Endothelial cell of umbilical vein (primary cell): ENCODE measurements around the gene NUDT14. TPM values are rescaled to one million over a fixed set of nuclear protein-coding genes. Genes with fewer than 3 reads are reported as not detected.

Source experiments
- BruUV-seq: library from RNA; stranded (reverse); fragments of 400-500 nt; replicated peaks from 2 replicates; lab custom pipeline; 2021; lab: Mats Ljungman, UMichigan
- CTCF ChIA-PET: fragments of 300-600, 350-600 bp; sonication (Branson Sonifier 250); formaldehyde crosslinking; loops from one replicate; lab custom pipeline; 2021; ENCODE audit warnings: antibody characterized with exemption, inconsistent platforms; lab: Charles Lee
- POLR2A ChIA-PET: fragments of 300-600, 350-600 bp; sonication (Branson Sonifier 250); formaldehyde crosslinking; loops from one replicate; lab custom pipeline; 2021; ENCODE audit warnings: antibody characterized with exemption, inconsistent platforms; lab: Charles Lee
- DNase-seq: peaks from one replicate; pipeline ENCODE4 v3.0.0-alpha.2; 2011; ENCODE audit warnings: low read depth, low spot score
- FAIRE-seq: peaks from 2 replicates; lab custom pipeline; 2011; peaks lifted over from hg19 to GRCh38; lab: Jason Lieb, UNC
- H2AFZ ChIP-seq: 2 replicates; pipeline ENCODE4 v1.6.0; 2012; ENCODE audit warnings: low read depth, low read length, control low read depth, inconsistent platforms
- H3K27ac ChIP-seq: 2 replicates; pipeline ENCODE4 v1.5.1; 2011; ENCODE audit warnings: low read depth, mild to moderate bottlenecking, control low read depth, low read length, moderate library complexity; ENCODE audit not compliant: insufficient read depth
- H3K27me3 ChIP-seq, 2 experiments: 2 replicates each; pipeline versions ENCODE4 v1.6.0 to v1.6.1; 2011; ENCODE audit warnings: low read length in 2 of 2, mixed read lengths in 1 of 2; ENCODE audit not compliant: control insufficient read depth in 2 of 2, insufficient read depth in 2 of 2
- H3K36me3 ChIP-seq, 2 experiments: 2 replicates in 1 of 2; 3 replicates in 1 of 2; pipeline ENCODE4 v1.5.1; 2011; ENCODE audit warnings: low read length in 2 of 2, mild to moderate bottlenecking in 1 of 2, moderate library complexity in 1 of 2; ENCODE audit not compliant: control insufficient read depth in 2 of 2, insufficient read depth in 2 of 2; ENCODE audit errors: extremely low read depth in 1 of 2
- H3K4me1 ChIP-seq: 3 replicates; pipeline ENCODE4 v1.5.1; 2011; ENCODE audit warnings: mild to moderate bottlenecking, low read length; ENCODE audit not compliant: control insufficient read depth, insufficient read depth; ENCODE audit errors: extremely low read depth
- H3K4me2 ChIP-seq: 2 replicates; pipeline ENCODE4 v1.6.1; 2011; ENCODE audit warnings: low read length, control low read depth, mixed read lengths; ENCODE audit not compliant: insufficient read depth
- H3K4me3 ChIP-seq, 3 experiments: fragments of 200-600 bp in 1 of 3; sonication (generic), shearing (Covaris generic) in 1 of 3; replicated peaks in 1 of 3; 2 replicates each; pipeline ENCODE4 v1.5.1; 2011 to 2016; ENCODE audit warnings: control low read depth in 3 of 3, low read length in 3 of 3, mild to moderate bottlenecking in 2 of 3, inconsistent platforms in 1 of 3, low read depth in 1 of 3, moderate library complexity in 1 of 3; ENCODE audit not compliant: insufficient read depth in 1 of 3
- H3K79me2 ChIP-seq: 2 replicates; pipeline ENCODE4 v1.6.0; 2012; ENCODE audit warnings: low read length, inconsistent platforms; ENCODE audit not compliant: control insufficient read depth, insufficient read depth
- H3K9ac ChIP-seq: replicated peaks from 2 replicates; pipeline ENCODE3; 2011; ENCODE audit warnings: low read length, control low read depth; ENCODE audit not compliant: insufficient read depth; ENCODE audit errors: extremely low read depth
- H3K9me1 ChIP-seq: replicated peaks from 3 replicates; pipeline ENCODE4 v1.6.0; 2011; ENCODE audit warnings: mild to moderate bottlenecking, low read length; ENCODE audit not compliant: control insufficient read depth, insufficient read depth; ENCODE audit errors: extremely low read depth
- H3K9me3 ChIP-seq: replicated peaks from 2 replicates; pipeline ENCODE4 v1.5.1; 2012; ENCODE audit warnings: low read length, inconsistent platforms; ENCODE audit not compliant: control insufficient read depth, insufficient read depth
- H4K20me1 ChIP-seq: replicated peaks from 2 replicates; pipeline ENCODE3; 2011; ENCODE audit warnings: mild to moderate bottlenecking, low read length; ENCODE audit not compliant: control insufficient read depth, insufficient read depth; ENCODE audit errors: extremely low read depth
- CTCF ChIP-seq, 2 donors: IDR thresholded peaks; 1 replicate in 1 of 2; 2 replicates in 1 of 2; pipeline ENCODE4 v1.5.1; 2011; ENCODE audit warnings: low read length in 2 of 2, mild to moderate bottlenecking in 2 of 2, moderate library complexity in 2 of 2, control low read depth in 1 of 2, inconsistent platforms in 1 of 2, low read depth in 1 of 2; ENCODE audit not compliant: insufficient read depth in 1 of 2; ENCODE audit errors: extremely low read depth in 1 of 2
- EZH2 ChIP-seq: IDR thresholded peaks from 2 replicates; pipeline ENCODE4 v1.6.1; 2012; ENCODE audit warnings: borderline replicate concordance, low read depth, mild to moderate bottlenecking, moderate library complexity, low read length, inconsistent platforms; ENCODE audit not compliant: severe bottlenecking
- FOS ChIP-seq: IDR thresholded peaks from 2 replicates; pipeline ENCODE4 v1.6.1; 2011; ENCODE audit warnings: mild to moderate bottlenecking, low read length, moderate library complexity, borderline replicate concordance; ENCODE audit not compliant: insufficient read depth
- GATA2 ChIP-seq: IDR thresholded peaks from 2 replicates; pipeline ENCODE4 v1.7.0; 2011; ENCODE audit warnings: low read depth, mild to moderate bottlenecking, moderate library complexity, mixed read lengths, low read length; ENCODE audit not compliant: insufficient read length, insufficient read depth
- JUN ChIP-seq: IDR thresholded peaks from 2 replicates; pipeline ENCODE4 v1.6.1; 2011; ENCODE audit warnings: borderline replicate concordance, low read depth; ENCODE audit not compliant: insufficient read length, insufficient read depth
- MYC ChIP-seq: IDR thresholded peaks from one replicate; pipeline ENCODE4 v1.6.1; 2011; ENCODE audit warnings: mild to moderate bottlenecking, low read depth, low read length
- POLR2AphosphoS5 ChIP-seq: IDR thresholded peaks from 2 replicates; pipeline ENCODE4 v1.6.1; 2012; ENCODE audit warnings: low read depth, mild to moderate bottlenecking, control low read depth, low read length, moderate library complexity; ENCODE audit not compliant: insufficient read depth
- dilution Hi-C: fragments of 300-500 bp; cut with MboI; formaldehyde crosslinking; loops from one replicate; pipeline ENCODE4 v1.15.0; 2019; ENCODE audit warnings: low sequenced_read_pairs; ENCODE audit not compliant: extremely low pct_ligation_motif_present
- intact Hi-C: fragments of 100-400 bp; cut with micrococcal nuclease; formaldehyde crosslinking; loops from one replicate; pipeline ENCODE4 v1.10.0; 2022
- polyA plus RNA-seq, 4 experiments: library from polyadenylated mRNA; depleted of rRNA in 3 of 4; stranded (reverse) in 3 of 4; unstranded in 1 of 4; fragments of >200 nt; gene quantifications; 2 replicates each; pipeline versions ENCODE4 v1.2.1 to v1.2.3, GENCODE V29; 2011 to 2012; ENCODE audit warnings: missing spikeins in 1 of 4
- total RNA-seq: library from RNA; stranded (reverse); gene quantifications from 2 replicates; pipeline ENCODE4 v1.2.3, GENCODE V29; 2021

Gene NUDT14
- total and polyA plus RNA-seq, 2 donors (not counting 3 experiments of a cell fraction or from before 2014, with no cell fraction given) = 97.7 to 103 TPM

GRCh38 chr14:105143451-105144025 lies 37.6 kb downstream of the NUDT14 start:
- no peaks in the 10 kb centered on the region for H3K4me1 ChIP-seq
- FAIRE-seq (no peak), DNase-seq (no peak)
- no peaks in the 10 kb centered on the region for H3K79me2 ChIP-seq
- CTCF ChIA-PET = no interaction called here
- H3K9me3 ChIP-seq = no peaks in the 10 kb centered on the region
- dilution Hi-C loops = no loop called here
- H3K9ac ChIP-seq = no peak overlapping the region
- H3K4me2 ChIP-seq = no peak overlapping the region
- no peaks in the 10 kb centered on the region for H4K20me1 ChIP-seq
- intact Hi-C loops = no loop called here
- no peaks in the 10 kb centered on the region for H3K9me1 ChIP-seq
- no peak overlapping the region for H2AFZ ChIP-seq
- H3K36me3 ChIP-seq = peaks cover 13 to 47% of the 10 kb centered on the region in 2 experiments
- no peak overlapping the region for H3K27ac ChIP-seq
- POLR2A ChIA-PET = no interaction called here
- TF ChIP-seq JUN (no peak), GATA2 (no peak), MYC (no peak), EZH2 (no peak), POLR2AphosphoS5 (no peak), CTCF (IDR thresholded peaks at IDR 0.05; ENCODE audit: extremely low read depth in 1 of 2, insufficient read depth in 1 of 2, low read depth in 1 of 2, low read length in 2 of 2) (no peak), FOS (no peak)
- H3K27me3 ChIP-seq = no peaks in the 10 kb centered on the region
- BruUV-seq = no TSS peak
- no peak overlapping the region for H3K4me3 ChIP-seq
